LNCaP clone FGC (cell line): Measurements from ENCODE around the gene PRKAR1B.

Source experiments
- DNase-seq: peaks from one replicate; pipeline ENCODE4 v3.0.0-alpha.2; 2011; ENCODE audit warnings: low read depth
- H3K4me3 ChIP-seq: 2 replicates; pipeline ENCODE4 v1.5.1; 2011; ENCODE audit warnings: mild to moderate bottlenecking, low read depth, low read length, control low read depth
- CTCF ChIP-seq: IDR thresholded peaks from 2 replicates; pipeline ENCODE4 v1.5.1; 2012; ENCODE audit warnings: mild to moderate bottlenecking; ENCODE audit not compliant: control insufficient read depth, insufficient read depth; ENCODE audit errors: extremely low read depth

Gene PRKAR1B

GRCh38 chr7:539731-540411 is 187.2 kb downstream of the PRKAR1B start:
- TF ChIP-seq CTCF, result no peak
- no peak for DNase-seq
- no peak overlapping the region for H3K4me3 ChIP-seq

- no peak for TF ChIP-seq CTCF
- no peak for DNase-seq
- no peak overlapping the region for H3K4me3 ChIP-seq
These were observed 188.1 kb downstream of the PRKAR1B start for GRCh38 chr7:538764-539685.

- TF ChIP-seq CTCF, result no peak
- DNase-seq, result no peak
These were observed 189.0 kb downstream of the PRKAR1B start for GRCh38 chr7:537911-538634.

GRCh38 chr7:536231-536630 is 190.8 kb downstream of the PRKAR1B start:
- no peak for TF ChIP-seq CTCF
- H3K4me3 ChIP-seq, result no peak overlapping the region
- no peak for DNase-seq

More at GRCh38 chr7:537911-538634, 189.0 kb downstream of the PRKAR1B start:
- H3K4me3 ChIP-seq, result no peak overlapping the region

- no peak for DNase-seq
- no peak for TF ChIP-seq CTCF
- H3K4me3 ChIP-seq, result no peak overlapping the region
These were observed 192.1 kb downstream of the PRKAR1B start for GRCh38 chr7:534959-535358.

- no peak for DNase-seq
- H3K4me3 ChIP-seq, result no peak overlapping the region
- TF ChIP-seq CTCF, result no peak
These were observed 193.0 kb downstream of the PRKAR1B start for GRCh38 chr7:534075-534474.
